Measurements from ENCODE around the gene FTSJ3.
"Not testable (repeated sequence)": the region's sequence is repeated elsewhere in the genome, so short reads cannot be mapped to it uniquely, and the experiment has no call there.

The FTSJ3 gene

DNA sequence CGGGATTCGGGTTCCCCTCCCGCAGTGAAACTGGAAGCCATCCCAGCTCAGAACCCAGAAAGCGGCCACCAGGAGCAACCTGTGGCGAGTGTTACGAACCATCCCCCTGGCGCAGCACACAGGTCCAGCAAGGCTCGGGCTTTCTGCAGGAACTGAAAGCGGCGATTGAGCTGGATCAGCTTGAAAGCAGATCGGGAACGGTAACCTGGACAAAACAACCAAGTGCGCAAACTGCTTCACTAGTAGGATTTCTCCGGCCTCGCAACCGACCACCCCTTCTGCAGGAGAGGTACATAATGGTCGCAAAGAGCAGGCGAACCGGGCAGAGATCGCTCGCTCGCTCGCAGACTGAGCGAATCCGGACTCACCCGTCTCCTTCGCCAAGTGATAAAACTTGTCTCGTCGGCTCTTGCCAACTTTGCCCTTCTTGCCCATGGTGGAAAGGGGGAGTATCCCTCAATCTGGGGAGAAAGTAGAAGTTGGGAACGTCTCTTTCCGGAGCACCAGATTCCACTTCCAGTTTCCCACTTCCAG, 928 bp downstream of the FTSJ3 start:
- no peak for FAIRE-seq

DNA sequence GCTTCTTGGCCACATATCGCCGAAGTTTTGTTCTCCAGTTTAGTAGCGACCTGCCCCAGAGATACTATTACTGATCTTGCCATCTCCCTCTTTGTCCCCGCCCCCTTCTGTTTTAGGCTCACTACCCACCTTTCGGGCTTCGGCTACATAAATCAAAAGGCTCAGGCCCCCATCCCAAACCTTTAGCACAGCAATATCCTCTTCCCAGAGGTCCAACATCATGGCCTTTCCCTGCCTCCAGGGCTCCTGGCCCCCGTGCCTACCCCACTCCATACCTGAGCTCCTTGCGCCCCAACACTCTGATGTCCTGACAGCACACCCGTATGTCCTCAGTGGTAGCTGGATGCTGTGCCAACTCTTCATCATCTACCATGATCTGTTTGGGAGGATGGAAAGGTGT, 3.1 kb downstream of the FTSJ3 start:
- FAIRE-seq: no peak

DNA sequence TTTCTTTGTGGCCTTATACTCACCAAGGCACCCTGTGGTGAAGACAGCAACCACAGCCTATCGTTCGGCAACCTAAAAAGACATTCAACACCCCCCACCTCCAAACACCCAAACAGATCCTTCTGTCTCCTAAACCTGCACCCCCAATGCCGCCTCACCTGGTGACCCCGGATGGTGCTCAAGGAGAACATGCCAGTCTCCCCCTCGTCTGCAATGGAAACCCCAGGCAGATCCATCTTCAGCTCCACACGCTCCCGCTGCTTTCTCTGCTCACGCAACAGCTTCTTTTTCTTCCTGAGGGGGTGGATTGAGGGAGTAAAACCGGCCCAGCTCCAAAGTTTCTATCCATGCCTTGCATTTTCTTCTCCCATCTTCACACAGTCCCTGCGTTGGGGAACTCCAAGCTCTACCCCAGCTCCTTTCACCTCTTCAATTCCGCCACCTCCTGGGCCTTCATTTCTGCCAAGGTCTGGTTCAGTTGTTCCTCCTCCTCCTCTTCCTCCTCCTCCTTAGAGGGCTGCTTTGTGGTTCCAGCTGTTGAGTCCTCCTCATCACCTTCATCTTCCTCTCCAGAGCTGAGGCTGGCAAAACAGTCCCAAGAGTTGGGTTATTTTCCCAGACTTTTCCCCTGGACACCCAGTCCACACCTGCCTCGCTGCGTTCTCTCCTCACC, 3.7 kb downstream of the FTSJ3 start:
- no peak for FAIRE-seq

DNA sequence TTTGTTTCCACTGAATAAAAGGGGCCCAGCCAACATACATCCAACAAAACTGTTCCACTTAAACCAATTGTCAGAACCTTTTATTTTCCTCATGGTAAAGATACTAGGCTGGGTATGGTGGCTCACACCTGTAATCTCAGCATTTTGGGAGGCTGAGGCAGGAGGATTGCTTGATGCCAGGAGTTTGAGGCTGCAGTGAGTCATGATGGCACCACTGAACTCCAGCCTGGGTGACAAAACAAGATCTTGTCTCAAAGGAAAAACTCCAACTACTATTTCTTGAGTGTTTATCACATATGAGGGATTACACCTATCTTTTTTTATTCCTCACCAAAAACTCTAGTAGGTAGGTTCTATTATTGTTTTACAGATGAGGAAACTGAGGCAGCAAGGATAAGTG, 4.9 kb downstream of the FTSJ3 start:
- FAIRE-seq: no peak

DNA sequence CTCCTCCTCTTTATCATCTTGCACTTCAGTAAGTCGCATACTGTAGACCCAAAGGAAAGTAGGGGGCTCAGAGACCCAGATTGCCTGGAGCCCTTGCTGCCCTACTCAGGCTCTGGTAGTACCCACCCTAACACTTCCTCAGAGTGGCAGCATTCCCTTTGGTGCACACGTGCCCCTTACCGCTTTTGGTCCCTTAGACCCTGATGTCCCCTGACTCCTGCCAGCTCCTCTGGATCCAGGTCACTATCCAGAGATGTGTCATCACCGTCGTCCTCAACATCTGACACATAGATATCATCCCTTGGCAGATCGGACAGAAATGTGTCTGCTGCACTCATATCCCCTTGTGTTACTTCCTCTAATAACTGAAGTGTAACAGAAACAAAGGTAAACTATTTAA, 5.7 kb downstream of the FTSJ3 start:
- no peak for FAIRE-seq

DNA sequence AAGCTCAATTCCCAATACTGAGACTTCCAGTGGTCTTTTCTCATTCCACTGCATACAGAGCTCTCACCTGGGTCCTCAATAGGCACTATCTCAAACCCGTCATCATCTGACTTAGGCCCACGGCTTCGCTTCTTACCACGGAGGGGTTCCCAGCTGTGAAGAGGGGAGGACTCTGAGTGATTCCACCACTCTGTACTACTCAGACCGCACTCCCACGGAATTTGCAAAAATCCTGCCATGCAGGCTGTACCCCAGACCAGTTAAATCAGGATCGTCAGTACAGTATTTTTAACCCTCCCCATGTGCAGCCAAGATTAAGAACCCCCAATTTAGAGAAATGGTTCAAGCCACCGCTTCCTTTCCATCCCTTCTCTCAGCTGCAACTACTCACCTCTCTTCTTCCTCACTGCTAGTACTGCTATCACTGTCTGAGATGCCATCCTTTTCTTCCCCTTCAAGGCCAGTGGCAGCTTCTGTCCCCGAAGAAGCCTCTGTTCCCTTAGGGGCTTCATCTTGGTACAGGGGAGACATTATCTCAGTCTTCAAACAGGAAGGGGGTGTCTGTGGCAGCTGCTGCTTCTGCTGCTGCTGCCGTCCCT, 6.4 kb downstream of the FTSJ3 start:
- FAIRE-seq: no peak

DNA sequence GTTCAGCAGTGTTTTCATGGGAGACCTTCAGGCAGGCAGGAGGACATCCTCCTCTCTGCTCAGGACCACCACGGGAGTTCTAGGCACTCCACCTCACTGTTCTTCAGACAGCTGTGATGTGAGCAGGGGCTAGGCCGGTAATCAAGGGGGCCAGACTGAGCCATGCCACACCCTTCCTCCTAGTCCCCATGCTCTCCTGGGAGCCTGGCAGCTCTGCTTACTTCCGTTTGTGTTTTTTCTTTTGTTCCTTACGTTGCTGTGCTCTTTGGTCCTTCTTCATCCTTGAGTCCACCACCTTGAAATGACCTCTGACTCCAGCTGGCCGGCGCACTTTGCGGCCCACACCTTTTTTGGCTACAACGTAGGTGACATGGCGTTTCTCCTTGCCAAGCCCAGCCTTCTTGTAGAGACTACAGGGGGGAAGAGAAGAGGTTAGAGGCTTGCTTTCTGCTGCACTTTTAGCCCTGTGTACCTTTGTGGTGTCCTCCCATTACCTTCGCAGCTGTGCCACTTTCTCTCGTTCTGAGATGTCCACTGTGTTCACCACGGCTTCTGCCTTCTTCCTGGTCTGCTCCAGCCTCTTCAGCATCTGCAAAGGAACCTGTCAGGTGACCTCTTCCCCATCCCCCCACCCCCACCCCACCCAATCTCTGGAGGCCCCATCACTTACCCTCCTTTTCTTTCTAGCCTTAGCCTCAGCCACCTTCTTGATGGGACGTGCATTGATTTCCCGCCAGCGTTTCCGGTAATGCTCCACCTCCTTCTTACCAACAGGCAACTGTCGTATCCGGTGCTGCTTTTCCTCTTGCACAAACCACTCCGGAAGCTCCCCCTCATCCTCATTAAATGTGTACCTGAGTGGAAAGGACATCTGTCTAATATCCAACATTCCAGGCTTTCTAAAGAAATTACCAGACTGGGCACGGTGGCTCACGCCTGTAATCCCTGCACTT, 7.6 kb downstream of the FTSJ3 start:
- FAIRE-seq: no peak

DNA sequence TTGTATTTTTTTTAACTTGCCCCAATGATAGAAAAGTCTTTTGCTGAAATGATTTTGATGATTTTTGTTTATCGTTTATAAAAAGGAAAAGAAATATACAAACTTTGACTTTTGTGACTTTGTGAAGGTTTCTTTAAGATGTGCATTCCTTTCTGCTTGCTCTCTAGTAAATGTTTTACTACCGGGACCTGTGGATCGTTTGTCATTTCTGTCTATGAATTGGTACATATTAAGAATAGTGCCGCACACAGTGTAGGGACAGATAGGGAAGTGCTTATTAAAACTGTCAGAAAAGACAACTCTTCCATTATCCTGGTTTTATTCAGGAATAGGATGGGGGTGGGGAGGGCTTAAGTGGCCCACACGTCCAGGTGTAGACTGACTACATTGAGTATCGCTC, 8.3 kb downstream of the FTSJ3 start:
- no peak for FAIRE-seq

DNA sequence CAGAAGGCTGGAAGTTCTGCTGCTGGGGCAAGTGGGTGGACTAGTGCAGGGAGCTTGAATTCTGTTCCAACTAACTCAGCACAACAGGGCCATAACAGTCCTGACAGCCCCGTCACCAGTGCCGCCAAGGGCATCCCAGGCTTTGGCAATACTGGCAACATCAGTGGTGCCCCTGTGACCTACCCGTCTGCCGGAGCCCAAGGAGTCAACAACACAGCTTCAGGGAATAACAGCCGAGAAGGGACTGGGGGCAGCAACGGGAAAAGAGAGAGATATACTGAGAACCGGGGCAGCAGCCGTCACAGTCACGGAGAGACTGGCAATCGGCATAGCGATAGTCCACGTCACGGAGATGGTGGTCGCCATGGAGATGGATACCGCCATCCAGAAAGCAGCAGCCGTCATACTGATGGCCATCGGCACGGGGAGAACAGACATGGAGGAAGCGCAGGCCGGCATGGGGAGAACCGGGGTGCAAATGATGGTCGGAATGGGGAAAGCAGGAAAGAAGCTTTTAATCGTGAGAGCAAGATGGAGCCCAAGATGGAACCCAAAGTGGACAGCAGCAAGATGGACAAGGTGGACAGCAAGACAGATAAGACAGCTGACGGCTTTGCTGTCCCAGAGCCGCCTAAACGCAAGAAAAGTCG, 9.6 kb downstream of the FTSJ3 start:
- FAIRE-seq: no peak

DNA sequence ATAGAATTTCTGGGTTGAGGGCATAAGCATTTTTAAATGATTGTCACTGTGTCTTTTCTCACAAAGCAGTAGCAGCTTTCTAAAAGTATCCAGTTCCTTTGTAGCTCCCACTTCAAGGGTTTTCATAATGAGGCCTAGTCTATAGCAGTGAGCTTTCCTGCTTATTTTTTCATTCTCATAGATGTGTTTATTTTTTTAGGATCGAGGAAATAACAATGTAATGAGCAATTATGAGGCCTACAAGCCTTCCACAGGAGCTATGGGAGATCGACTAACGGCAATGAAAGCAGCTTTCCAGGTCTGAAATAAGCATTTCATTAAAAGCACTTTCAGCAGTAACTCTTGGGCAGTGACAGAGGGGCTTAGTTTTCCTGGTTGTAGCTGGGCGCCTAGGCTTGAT, 10.8 kb downstream of the FTSJ3 start:
- no peak for FAIRE-seq

DNA sequence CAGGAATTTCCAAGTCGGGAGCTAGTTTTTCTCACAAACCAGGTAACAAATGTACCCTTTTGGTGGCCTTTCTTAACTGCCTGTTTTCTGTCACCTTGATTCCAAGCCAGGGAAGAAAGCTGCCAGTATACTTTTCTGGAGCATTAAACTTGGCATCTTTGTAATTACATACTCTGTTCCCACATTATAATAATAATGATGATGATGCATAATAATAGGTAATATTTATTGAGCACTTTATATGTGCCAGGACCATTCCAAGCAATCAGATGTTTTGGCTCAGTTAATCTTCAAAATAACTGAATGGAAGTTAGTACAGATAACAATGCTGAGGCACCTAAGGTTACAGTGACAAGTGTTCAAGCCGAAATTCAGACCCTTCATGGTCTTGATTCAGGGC, 11.3 kb downstream of the FTSJ3 start:
- no peak for FAIRE-seq

DNA sequence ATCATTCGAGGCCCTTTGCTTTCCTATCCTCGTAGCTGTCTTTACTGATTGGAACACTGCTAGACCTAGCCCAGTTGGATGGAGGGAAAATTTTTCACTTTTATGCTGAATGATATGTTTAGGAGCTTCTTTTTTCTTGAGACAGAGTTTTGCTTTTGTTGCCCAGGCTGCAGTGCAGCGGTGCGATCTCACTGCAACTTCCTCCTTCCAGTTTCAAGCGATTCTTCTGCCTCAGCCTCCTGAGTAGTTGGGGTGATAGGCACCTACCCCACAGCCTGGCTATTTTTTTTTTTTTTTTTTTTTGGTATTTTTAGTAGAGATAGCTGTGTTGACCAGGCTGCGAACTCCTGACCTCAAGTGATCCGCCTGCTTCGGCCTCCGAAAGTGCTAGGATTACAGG, 17.5 kb downstream of the FTSJ3 start:
- no peak for FAIRE-seq

DNA sequence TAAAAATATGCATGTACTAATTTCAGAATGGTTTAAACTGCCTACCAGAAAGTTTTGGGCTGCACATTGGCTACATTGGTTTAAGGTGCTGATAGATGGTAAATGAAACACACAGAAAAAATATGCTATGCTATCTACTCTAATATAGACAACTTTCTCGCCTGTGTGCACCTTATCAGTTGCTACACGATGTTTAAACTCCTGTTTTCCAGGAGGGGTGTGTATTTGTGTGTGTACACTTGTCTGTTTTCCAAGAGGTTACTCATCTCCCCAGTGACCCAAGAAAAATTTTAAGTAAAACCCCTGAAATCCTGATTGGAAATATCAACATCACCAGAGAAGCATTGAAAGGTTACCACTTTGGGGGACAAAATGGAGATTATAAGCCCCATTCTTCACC, 21.9 kb downstream of the FTSJ3 start:
- FAIRE-seq: no peak

DNA sequence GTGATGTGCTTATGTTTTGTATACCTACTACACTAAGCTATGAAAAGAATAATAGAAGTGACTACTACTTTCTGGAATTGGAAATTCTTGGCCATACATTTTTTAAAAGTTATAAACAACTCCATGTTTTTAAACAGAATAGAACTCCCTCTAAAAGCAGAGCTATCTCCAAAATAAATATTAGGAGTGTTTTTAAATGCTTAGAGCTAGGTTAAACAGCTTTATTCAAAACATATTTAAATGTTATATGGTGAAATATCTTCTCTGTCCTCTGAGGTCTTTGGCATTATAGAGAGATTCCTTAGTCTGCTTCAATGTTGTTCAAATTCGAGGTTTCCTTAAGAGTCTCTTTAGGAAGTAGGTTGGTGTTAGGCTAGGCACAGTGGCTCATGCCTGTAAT, 23.1 kb downstream of the FTSJ3 start:
- no peak for FAIRE-seq

DNA sequence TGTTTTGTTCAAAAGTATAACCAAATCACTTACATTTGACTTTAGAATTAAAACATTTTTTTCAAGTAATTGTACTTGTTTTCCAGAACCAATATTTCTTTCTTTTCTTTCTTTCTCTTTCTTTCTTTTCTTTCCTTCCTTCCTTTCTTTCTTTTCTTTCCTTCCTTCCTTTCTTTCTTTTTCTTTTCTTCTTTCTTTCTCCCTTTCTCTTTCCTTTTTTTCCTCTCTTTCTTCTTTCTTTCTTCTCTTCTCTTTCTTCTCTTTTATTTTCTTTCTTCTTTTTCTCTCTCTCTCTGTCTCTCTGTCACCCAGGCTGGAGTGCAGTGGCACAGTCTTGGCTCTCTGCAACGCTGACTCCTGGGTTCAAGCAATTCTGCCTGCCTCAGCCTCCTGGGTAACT, 26.7 kb downstream of the FTSJ3 start:
- no peak for FAIRE-seq

DNA sequence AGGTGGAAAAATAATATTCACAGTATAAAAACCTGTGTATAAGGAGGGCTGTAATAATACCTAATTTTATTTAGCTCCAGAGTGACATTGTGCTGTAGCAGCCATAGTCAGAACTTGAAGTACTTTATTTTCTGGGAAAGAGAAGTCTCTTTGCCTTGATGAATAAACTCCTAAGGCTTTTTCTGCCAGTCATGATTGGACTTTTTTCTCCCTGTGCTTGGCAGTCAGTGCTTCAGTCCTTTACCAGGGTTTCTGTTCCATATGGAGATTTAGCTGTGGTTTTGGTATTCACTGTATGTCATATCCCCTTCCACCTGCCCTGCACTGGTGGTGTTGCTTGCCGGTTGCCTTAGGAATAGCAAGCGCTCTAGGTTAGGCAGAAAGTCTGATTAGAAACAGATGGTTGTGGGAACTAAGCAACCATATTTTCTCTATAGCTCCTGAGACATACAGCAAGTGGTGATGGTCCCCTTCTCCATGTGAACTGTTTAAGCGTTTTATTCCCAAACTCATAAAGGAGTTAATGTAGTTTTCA, 28.8 kb downstream of the FTSJ3 start:
- no peak for FAIRE-seq

DNA sequence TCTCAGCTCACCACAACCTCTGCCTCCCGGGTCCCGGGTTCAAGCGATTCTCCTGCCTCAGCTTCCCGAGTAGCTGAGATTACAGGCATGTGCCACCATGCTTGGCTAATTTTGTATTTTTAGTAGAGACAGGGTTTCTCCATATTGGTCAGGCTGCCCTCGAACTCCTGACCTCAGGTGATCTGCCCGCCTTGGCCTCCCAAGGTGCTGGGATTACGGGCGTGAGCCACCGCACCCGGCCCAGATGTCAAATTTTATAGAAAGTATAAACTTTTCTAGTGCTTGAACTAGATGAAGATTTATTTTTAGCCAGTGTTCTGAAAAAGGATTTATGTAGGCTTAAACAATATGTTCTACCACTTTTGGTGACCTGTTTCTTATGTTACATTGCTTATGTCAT, 31.1 kb downstream of the FTSJ3 start:
- not testable (repeated sequence) for FAIRE-seq

DNA sequence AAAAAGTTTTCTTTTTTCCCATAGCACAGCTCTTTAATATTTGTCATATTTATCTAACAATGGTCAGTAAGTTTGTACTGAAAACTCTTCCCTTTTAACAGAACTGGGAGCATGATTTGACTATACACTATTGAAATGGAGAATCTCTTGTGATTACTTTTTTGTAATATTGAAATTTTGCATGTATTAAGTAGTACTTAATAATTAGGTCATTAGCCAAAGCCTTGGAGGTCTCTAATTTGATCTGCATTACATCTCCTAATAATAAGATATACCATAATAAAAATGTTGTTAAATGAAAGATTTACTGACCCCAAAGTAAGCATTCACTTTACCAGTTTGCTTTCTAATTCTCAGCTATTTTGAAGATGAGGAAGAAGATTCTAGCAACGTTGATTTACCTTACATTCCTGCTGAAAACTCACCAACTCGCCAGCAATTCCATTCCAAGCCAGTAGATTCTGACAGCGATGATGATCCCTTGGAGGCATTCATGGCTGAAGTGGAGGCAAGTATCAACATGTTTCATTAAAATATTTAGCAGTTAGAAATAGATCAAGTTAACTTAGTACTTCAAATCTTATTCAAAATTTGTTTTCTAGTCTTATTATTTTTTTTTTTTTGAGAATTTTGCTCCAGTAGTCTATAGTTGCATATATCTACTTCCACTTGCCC, 35.3 kb downstream of the FTSJ3 start:
- no peak for FAIRE-seq

DNA sequence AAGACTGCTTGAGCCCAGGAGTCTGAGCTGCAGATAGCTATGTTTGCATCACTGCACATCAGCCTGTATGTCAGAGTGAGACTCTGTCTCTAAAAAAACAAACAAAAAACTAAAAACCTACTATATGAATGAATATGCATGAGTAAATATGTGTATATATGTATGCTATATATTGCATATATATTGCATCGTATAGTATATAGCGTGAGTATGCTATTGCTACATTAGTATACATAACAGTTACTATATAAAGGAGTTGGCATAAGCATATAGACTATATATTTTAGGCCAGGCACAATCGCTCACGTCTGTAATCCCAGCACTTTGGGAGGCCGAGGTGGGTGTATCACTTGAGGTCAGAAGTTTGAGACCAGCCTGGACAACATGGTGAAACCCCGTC, 37.4 kb downstream of the FTSJ3 start:
- no peak for FAIRE-seq

DNA sequence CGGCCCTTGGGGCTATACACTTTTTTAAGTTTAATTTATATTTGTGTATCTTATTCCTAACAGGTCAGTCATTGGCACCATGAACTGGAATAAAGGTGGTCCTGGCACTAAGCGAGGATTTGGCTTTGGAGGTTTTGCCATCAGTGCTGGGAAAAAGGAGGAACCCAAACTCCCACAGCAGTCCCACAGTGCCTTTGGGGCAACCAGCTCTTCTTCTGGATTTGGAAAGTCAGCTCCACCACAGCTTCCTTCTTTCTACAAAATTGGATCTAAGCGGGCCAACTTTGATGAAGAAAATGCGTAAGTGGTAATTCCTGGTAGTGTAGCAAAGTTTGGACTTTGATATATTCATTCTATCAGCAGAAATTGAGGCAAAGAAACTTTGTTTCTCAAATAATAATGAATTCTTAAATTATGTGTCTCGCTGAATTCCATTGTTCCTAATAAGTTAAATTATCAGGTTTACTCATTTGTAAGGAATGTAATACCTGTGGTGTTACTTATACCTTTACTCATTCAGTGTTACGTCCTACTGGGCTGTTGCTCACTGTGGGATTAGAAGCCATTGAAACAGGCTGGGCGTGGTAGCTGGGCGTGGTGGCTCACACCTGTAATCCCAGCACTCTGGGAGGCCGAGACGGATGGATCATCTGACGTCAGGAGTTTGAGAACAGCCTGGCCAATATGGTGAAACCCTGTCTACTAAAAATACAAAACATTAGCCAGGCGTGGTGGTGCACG, 40.3 kb downstream of the FTSJ3 start:
- FAIRE-seq: no peak

DNA sequence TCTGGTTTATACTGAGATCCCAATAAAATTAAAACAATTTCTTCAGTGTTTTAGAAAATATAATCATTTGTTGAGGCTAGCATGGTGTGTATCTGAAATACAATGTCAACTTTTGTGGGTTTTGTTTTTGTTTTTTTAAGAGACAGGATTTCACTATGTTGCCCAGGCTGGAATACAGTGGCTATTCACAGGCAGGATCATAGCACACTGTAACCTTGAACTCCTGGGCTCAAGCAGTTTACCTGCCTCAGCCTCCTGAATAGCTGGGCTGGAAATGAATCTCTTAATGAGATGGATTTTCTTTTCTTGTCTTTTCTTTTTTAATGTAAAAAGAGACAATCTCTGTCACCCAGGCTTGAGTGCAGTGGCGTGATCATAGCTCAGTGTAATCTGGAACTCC, 41.3 kb downstream of the FTSJ3 start:
- no peak for FAIRE-seq

DNA sequence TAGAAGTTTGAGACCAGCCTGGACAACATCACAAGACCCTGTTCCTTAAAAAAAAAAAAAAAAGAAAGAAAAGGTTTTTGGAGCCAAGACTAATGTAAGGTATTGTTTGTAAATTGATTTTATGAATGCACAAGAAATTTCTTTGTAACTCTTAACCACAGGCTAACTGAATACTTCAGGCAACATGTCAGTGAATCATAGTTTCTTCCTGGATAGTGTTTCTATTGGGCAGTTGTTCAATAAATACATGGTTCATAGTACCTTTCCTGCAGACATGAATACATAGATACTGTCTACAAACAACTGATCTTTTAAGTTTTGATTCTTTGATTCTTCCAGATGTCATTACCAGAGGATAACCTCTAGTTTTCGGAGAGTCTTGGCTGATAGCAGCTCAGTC, 41.9 kb downstream of the FTSJ3 start:
- no peak for FAIRE-seq
